UCSD-AML1 (cell line): ENCODE measurements around the gene JAML.

Experiments
- DNase-seq: peaks from one replicate; lab custom pipeline; 2025; ENCODE audit not compliant: unreplicated experiment; lab: John Stamatoyannopoulos, UW

Gene JAML

GRCh38 chr11:118240999-118241763 is 16.4 kb upstream of the JAML start:
- peak; percentile 72 for DNase-seq

GRCh38 chr11:118239509-118240205 is 14.8 kb upstream of the JAML start:
- DNase-seq: no peak

GRCh38 chr11:118238929-118239328 is 14.1 kb upstream of the JAML start:
- DNase-seq: no peak

- DNase-seq: no peak
Observed at GRCh38 chr11:118238421-118238820, 13.6 kb upstream of the JAML start.

GRCh38 chr11:118236170-118236569 is 11.4 kb upstream of the JAML start:
- DNase-seq: no peak

GRCh38 chr11:118234833-118235232 is 10.0 kb upstream of the JAML start:
- DNase-seq: no peak

- no peak for DNase-seq
Observed at GRCh38 chr11:118233850-118234249, 9.0 kb upstream of the JAML start.

GRCh38 chr11:118233377-118233776 is 8.6 kb upstream of the JAML start:
- no peak for DNase-seq

- no peak for DNase-seq
Observed at GRCh38 chr11:118232659-118233058, 7.8 kb upstream of the JAML start.

GRCh38 chr11:118231461-118231860 is 6.7 kb upstream of the JAML start:
- DNase-seq: no peak

GRCh38 chr11:118230088-118230487 is 5.3 kb upstream of the JAML start:
- DNase-seq: no peak

- no peak for DNase-seq
Observed at GRCh38 chr11:118229274-118229847, 4.5 kb upstream of the JAML start.

- DNase-seq: no peak
Observed at GRCh38 chr11:118227865-118228785, 3.3 kb upstream of the JAML start.

GRCh38 chr11:118226781-118227180 is 2.0 kb upstream of the JAML start:
- no peak for DNase-seq

GRCh38 chr11:118226296-118226695 is 1.5 kb upstream of the JAML start:
- DNase-seq: peak; percentile 38

GRCh38 chr11:118223992-118224391 is 819 bp downstream of the JAML start:
- DNase-seq: no peak

- DNase-seq: no peak
Observed at GRCh38 chr11:118223570-118223969, 1.2 kb downstream of the JAML start.

- no peak for DNase-seq
Observed at GRCh38 chr11:118222437-118222836, 2.4 kb downstream of the JAML start.

GRCh38 chr11:118221419-118221818 is 3.4 kb downstream of the JAML start:
- DNase-seq: no peak

GRCh38 chr11:118219732-118220131 is 5.1 kb downstream of the JAML start:
- no peak for DNase-seq

- no peak for DNase-seq
Observed at GRCh38 chr11:118219244-118219643, 5.6 kb downstream of the JAML start.
